ENCODE data around the gene DGKQ. TPM values are rescaled to one million over a fixed set of nuclear protein-coding genes. Genes with fewer than 3 reads are reported as not detected.
A peak's percentile ranks its signal among the peaks of the same experiment; 100 is the strongest.

Gene DGKQ
- total and polyA plus RNA-seq, 10 donors, result 6.3 to 26.3 (median 16.1) TPM

- Histone ChIP-seq H3K27ac (peak within 1 kb of the TSS; percentile 22 to 92 (median 78)), H3K27me3 (replicated peaks in 1 of 7) (peaks cover 0 to 57% (median 11%) of the 10 kb centered on the region in 7 donors), H3K36me3 (no peaks in the 10 kb centered on the region), H3K4me3 (peak within 1 kb of the TSS; percentile 61 to 91 (median 78)), H3K9me3 (peaks cover 0 to 7% (median 0%) of the 10 kb centered on the region in 8 donors), H3K4me1 (peaks cover 8 to 65% (median 54%) of the 10 kb centered on the region in 6 donors)
- WGBS, 5 donors, result 0 to 2% (median 1%) methylated on average over 36 to 89 of the region's 89 CpGs
- DNase-seq, result peak; percentile 96
- peak in 2 of 3 donors; percentile 49 to 56 for TF ChIP-seq POLR2AphosphoS5 (IDR thresholded peaks at IDR 0.05)
- no peak for TF ChIP-seq CTCF (IDR thresholded peaks at IDR 0.05 in 8 of 11, conservative IDR thresholded peaks at IDR 0.05 in 3 of 11)
- intact Hi-C loops (cut with DNase I; ENCODE audit: low total_unique reads), result no loop called here
These were observed 37.8 kb upstream of the DGKQ start, which contains the start of gene FGFRL1 for GRCh38 chr4:1011022-1011665. TSS of gene FGFRL1 (plus strand) at chr4:1011626. CDS start at chr4:1012486, 860 bp downstream.

GRCh38 chr4:1010395-1011021 is 37.1 kb upstream of the DGKQ start:
- peak overlapping the region; percentile 22 to 92 (median 78) for H3K27ac ChIP-seq
- H3K4me1 ChIP-seq, result peaks cover 8 to 62% (median 52%) of the 10 kb centered on the region in 6 donors
- peaks cover 0 to 63% (median 17%) of the 10 kb centered on the region in 7 donors for H3K27me3 ChIP-seq (replicated peaks in 1 of 7)
- peak; percentile 91 for DNase-seq
- H3K9me3 ChIP-seq, result peaks cover 0 to 7% (median 0%) of the 10 kb centered on the region in 8 donors
- peak overlapping the region; percentile 61 to 91 (median 78) for H3K4me3 ChIP-seq
- TF ChIP-seq CTCF (IDR thresholded peaks at IDR 0.05 in 8 of 11, conservative IDR thresholded peaks at IDR 0.05 in 3 of 11), result no peak
- no peak for TF ChIP-seq POLR2A (IDR thresholded peaks at IDR 0.05)
- peak; percentile 59 to 65 (median 63) for TF ChIP-seq POLR2AphosphoS5 (IDR thresholded peaks at IDR 0.05)
- H3K36me3 ChIP-seq, result no peaks in the 10 kb centered on the region
- intact Hi-C loops (cut with DNase I; ENCODE audit: low total_unique reads), result no loop called here
- WGBS, 5 donors, result 1 to 3% (median 2%) methylated on average over 29 to 36 of the region's 36 CpGs

GRCh38 chr4:1009542-1010394 is 36.4 kb upstream of the DGKQ start:
- WGBS, 5 donors, result 1% methylated on average over 41 to 109 of the region's 109 CpGs
- H3K9me3 ChIP-seq, result peaks cover 0 to 7% (median 0%) of the 10 kb centered on the region in 8 donors
- H3K4me3 ChIP-seq, result peak overlapping the region; percentile 61 to 91 (median 78)
- DNase-seq, result peak; percentile 95
- peaks cover 0 to 70% (median 25%) of the 10 kb centered on the region in 7 donors for H3K27me3 ChIP-seq (replicated peaks in 1 of 7)
- intact Hi-C loops (cut with DNase I; ENCODE audit: low total_unique reads), result no loop called here
- H3K36me3 ChIP-seq, result no peaks in the 10 kb centered on the region
- TF ChIP-seq POLR2AphosphoS5 (IDR thresholded peaks at IDR 0.05) (peak; percentile 72 to 80 (median 75)), CTCF (IDR thresholded peaks at IDR 0.05 in 8 of 11, conservative IDR thresholded peaks at IDR 0.05 in 3 of 11) (peak in 7 of 11 experiments; percentile 21 to 50 (median 36)), POLR2A (IDR thresholded peaks at IDR 0.05) (no peak)
- H3K4me1 ChIP-seq, result peaks cover 8 to 54% (median 48%) of the 10 kb centered on the region in 6 donors
- H3K27ac ChIP-seq, result peak overlapping the region; percentile 22 to 92 (median 78)

Measured in spleen (tissue), 11 donors.